Stimulated activated CD4-positive, alpha-beta T cell treated with anti-CD3 and anti-CD28 coated beads, Interleukin-1b, Interleukin-23, amount 100 ng/mL, for 4 hours (primary cell): ENCODE data around the gene RNF213.
"Not testable (repeated sequence)": the region's sequence is repeated elsewhere in the genome, so short reads cannot be mapped to it uniquely, and the experiment has no call there.

ENCODE experiments used
- DNase-seq, 2 donors: peaks; one replicate each; pipeline ENCODE4 v3.0.0-alpha.2; 2020; ENCODE audit warnings: low read depth in 2 of 2

The RNF213 gene

GRCh38 chr17:80268427-80268826 is 7.8 kb downstream of the RNF213 start:
- DNase-seq = no peak

- no peak for DNase-seq
These were observed 8.8 kb downstream of the RNF213 start for GRCh38 chr17:80269405-80269807.

- DNase-seq = no peak
These were observed 9.5 kb downstream of the RNF213 start for GRCh38 chr17:80270104-80270503.

- DNase-seq = peak in 1 of 2 donors; percentile 51
These were observed 10.2 kb downstream of the RNF213 start for GRCh38 chr17:80270836-80271235.

GRCh38 chr17:80272366-80272765 is 11.7 kb downstream of the RNF213 start:
- DNase-seq = no peak

- no peak for DNase-seq
These were observed 13.7 kb downstream of the RNF213 start for GRCh38 chr17:80274331-80274730.

- no peak for DNase-seq
These were observed 14.3 kb downstream of the RNF213 start for GRCh38 chr17:80274871-80275449.

GRCh38 chr17:80275857-80276256 is 15.2 kb downstream of the RNF213 start:
- DNase-seq = not testable (repeated sequence)

GRCh38 chr17:80277751-80278671 is 17.4 kb downstream of the RNF213 start:
- DNase-seq = no peak

GRCh38 chr17:80279895-80280294 is 19.2 kb downstream of the RNF213 start:
- no peak for DNase-seq

- no peak for DNase-seq
These were observed 20.9 kb downstream of the RNF213 start for GRCh38 chr17:80281516-80281915.

- DNase-seq = no peak
These were observed 22.6 kb downstream of the RNF213 start for GRCh38 chr17:80283116-80283852.

GRCh38 chr17:80284631-80285030 is 24.0 kb downstream of the RNF213 start:
- DNase-seq = no peak

- no peak for DNase-seq
These were observed 24.7 kb downstream of the RNF213 start for GRCh38 chr17:80285237-80285920.

- no peak for DNase-seq
These were observed 25.9 kb downstream of the RNF213 start for GRCh38 chr17:80286638-80286960.

- DNase-seq = no peak
These were observed 26.4 kb downstream of the RNF213 start for GRCh38 chr17:80287038-80287437.

GRCh38 chr17:80287806-80288567 is 27.3 kb downstream of the RNF213 start:
- no peak for DNase-seq

GRCh38 chr17:80289616-80290015 is 29.0 kb downstream of the RNF213 start:
- DNase-seq = no peak

GRCh38 chr17:80290156-80290555 is 29.5 kb downstream of the RNF213 start:
- no peak for DNase-seq

- DNase-seq = no peak
These were observed 30.6 kb downstream of the RNF213 start for GRCh38 chr17:80291260-80291659.
